ENCODE results near the gene TRIM68.

The TRIM68 gene

DNA sequence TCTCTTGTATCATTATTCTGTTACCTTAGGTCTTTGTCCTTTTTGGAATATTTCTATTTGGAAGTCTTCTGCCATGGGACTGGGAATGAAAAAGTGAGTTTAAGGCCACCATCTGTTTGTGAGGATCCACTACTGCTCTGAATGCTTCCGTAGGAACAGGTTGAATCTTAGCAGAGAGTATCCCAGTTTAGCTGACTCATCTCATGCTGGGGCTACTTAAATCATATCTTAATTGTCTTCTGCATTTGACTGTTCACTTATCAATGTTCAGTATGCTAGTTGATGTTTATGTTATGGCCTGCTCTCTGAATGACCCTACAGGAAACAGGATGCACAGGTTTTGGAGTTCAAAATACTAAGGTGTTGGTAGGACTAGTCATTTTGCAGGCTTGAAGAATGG lies 27.9 kb downstream of the TRIM68 start:
- Histone ChIP-seq H3K9ac (ENCODE audit: low read length) (no peak overlapping the region), H3K27me3 (ENCODE audit: control insufficient read depth, insufficient read depth, low read length) (no peaks in the 10 kb centered on the region), H3K27ac (ENCODE audit: low read depth, low read length) (no peak overlapping the region), H3K4me1 (ENCODE audit: control insufficient read depth, insufficient read depth, low read length) (no peaks in the 10 kb centered on the region), H3K36me3 (ENCODE audit: control insufficient read depth, insufficient read depth, low read length) (no peaks in the 10 kb centered on the region), H3K4me3 (ENCODE audit: low read length) (no peak overlapping the region)

- no peaks in the 10 kb centered on the region for H3K4me1 ChIP-seq (ENCODE audit: control insufficient read depth, insufficient read depth, low read length)
- no peaks in the 10 kb centered on the region for H3K27me3 ChIP-seq (ENCODE audit: control insufficient read depth, insufficient read depth, low read length)
- no peak overlapping the region for H3K9ac ChIP-seq (ENCODE audit: low read length)
- no peak overlapping the region for H3K27ac ChIP-seq (ENCODE audit: low read depth, low read length)
- no peak overlapping the region for H3K4me3 ChIP-seq (ENCODE audit: low read length)
- H3K36me3 ChIP-seq (ENCODE audit: control insufficient read depth, insufficient read depth, low read length): no peaks in the 10 kb centered on the region
Measured at GRCh38 chr11:4578624-4579023, 29.4 kb downstream of the TRIM68 start.

DNA sequence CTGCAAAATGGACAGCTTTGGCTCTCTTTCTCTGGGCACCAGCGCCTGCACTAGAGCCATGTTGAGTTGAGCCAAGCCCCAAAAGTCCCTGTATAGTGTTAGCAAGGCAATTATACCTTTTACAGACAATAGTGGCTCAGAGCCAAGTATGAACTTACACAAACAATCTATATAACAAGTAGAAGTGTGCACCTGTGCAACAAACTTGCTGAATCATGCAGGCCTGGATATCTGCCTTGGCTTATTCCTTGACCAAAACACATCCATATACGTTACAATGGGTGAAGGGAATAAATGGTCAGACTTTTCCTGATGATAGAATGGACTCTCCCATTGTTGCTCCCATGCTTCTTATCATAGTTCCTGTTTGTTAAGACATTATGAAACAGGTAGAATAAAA lies 30.3 kb downstream of the TRIM68 start:
- no peak overlapping the region for H3K4me3 ChIP-seq (ENCODE audit: low read length)
- no peak overlapping the region for H3K27ac ChIP-seq (ENCODE audit: low read depth, low read length)
- no peaks in the 10 kb centered on the region for H3K4me1 ChIP-seq (ENCODE audit: control insufficient read depth, insufficient read depth, low read length)
- H3K36me3 ChIP-seq (ENCODE audit: control insufficient read depth, insufficient read depth, low read length): no peaks in the 10 kb centered on the region
- H3K9ac ChIP-seq (ENCODE audit: low read length): no peak overlapping the region
- no peaks in the 10 kb centered on the region for H3K27me3 ChIP-seq (ENCODE audit: control insufficient read depth, insufficient read depth, low read length)

DNA sequence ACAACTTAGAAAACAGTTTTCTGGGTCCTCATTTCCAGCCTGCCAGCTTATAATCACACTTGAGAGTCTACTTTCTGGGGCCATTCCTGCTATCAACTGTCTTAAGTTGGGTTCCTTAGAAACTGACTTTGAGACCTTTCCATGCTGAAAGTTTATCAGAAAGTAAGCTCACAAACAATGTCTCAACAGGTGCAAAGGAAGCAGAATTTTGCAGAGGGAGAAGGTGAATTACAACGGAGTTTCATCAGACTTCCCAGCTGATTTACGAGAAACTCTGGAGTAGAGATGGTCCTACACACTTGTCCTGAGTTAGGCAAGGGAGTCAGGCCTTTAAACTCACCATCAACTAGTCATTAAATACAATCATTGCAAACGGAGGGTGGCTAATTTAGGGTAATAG lies 31.2 kb downstream of the TRIM68 start:
- no peak overlapping the region for H3K27ac ChIP-seq (ENCODE audit: low read depth, low read length)
- H3K9ac ChIP-seq (ENCODE audit: low read length): no peak overlapping the region
- H3K27me3 ChIP-seq (ENCODE audit: control insufficient read depth, insufficient read depth, low read length): no peaks in the 10 kb centered on the region
- H3K4me1 ChIP-seq (ENCODE audit: control insufficient read depth, insufficient read depth, low read length): no peaks in the 10 kb centered on the region
- no peak overlapping the region for H3K4me3 ChIP-seq (ENCODE audit: low read length)
- H3K36me3 ChIP-seq (ENCODE audit: control insufficient read depth, insufficient read depth, low read length): no peaks in the 10 kb centered on the region

DNA sequence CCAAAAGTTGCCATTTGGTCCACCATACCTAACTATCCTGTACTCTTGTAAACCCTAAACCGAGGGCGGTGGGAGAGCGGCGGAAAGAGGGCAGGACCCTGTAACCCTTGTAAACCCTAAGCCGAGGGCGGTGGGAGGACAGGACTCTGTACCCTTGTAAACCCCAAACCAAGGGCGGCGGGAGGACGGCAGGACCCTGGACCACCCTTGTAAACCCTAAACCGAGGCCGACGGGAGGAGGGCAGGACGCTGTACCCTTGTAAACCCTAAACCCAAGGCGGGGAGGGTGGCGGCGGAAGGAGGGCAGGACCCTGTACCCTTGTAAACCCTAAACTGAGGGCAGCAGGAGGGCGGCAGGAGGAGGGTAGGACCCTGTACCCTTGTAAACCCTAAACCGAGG lies 39.0 kb downstream of the TRIM68 start:
- Histone ChIP-seq H3K4me3 (ENCODE audit: low read length) (no peak overlapping the region), H3K36me3 (ENCODE audit: control insufficient read depth, insufficient read depth, low read length) (no peaks in the 10 kb centered on the region), H3K27ac (ENCODE audit: low read depth, low read length) (no peak overlapping the region), H3K4me1 (ENCODE audit: control insufficient read depth, insufficient read depth, low read length) (no peaks in the 10 kb centered on the region), H3K9ac (ENCODE audit: low read length) (no peak overlapping the region), H3K27me3 (ENCODE audit: control insufficient read depth, insufficient read depth, low read length) (no peaks in the 10 kb centered on the region)

GRCh38 chr11:4565371-4565770 lies 42.7 kb downstream of the TRIM68 start:
- H3K9ac ChIP-seq (ENCODE audit: low read length): no peak overlapping the region
- H3K36me3 ChIP-seq (ENCODE audit: control insufficient read depth, insufficient read depth, low read length): no peaks in the 10 kb centered on the region
- H3K4me1 ChIP-seq (ENCODE audit: control insufficient read depth, insufficient read depth, low read length): no peaks in the 10 kb centered on the region
- no peaks in the 10 kb centered on the region for H3K27me3 ChIP-seq (ENCODE audit: control insufficient read depth, insufficient read depth, low read length)
- H3K4me3 ChIP-seq (ENCODE audit: low read length): no peak overlapping the region
- no peak overlapping the region for H3K27ac ChIP-seq (ENCODE audit: low read depth, low read length)

- Histone ChIP-seq H3K27ac (ENCODE audit: low read depth, low read length) (no peak overlapping the region), H3K4me3 (ENCODE audit: low read length) (no peak overlapping the region), H3K9ac (ENCODE audit: low read length) (no peak overlapping the region), H3K4me1 (ENCODE audit: control insufficient read depth, insufficient read depth, low read length) (no peaks in the 10 kb centered on the region), H3K27me3 (ENCODE audit: control insufficient read depth, insufficient read depth, low read length) (no peaks in the 10 kb centered on the region), H3K36me3 (ENCODE audit: control insufficient read depth, insufficient read depth, low read length) (no peaks in the 10 kb centered on the region)
Measured at GRCh38 chr11:4560467-4560866, 47.6 kb downstream of the TRIM68 start.

DNA sequence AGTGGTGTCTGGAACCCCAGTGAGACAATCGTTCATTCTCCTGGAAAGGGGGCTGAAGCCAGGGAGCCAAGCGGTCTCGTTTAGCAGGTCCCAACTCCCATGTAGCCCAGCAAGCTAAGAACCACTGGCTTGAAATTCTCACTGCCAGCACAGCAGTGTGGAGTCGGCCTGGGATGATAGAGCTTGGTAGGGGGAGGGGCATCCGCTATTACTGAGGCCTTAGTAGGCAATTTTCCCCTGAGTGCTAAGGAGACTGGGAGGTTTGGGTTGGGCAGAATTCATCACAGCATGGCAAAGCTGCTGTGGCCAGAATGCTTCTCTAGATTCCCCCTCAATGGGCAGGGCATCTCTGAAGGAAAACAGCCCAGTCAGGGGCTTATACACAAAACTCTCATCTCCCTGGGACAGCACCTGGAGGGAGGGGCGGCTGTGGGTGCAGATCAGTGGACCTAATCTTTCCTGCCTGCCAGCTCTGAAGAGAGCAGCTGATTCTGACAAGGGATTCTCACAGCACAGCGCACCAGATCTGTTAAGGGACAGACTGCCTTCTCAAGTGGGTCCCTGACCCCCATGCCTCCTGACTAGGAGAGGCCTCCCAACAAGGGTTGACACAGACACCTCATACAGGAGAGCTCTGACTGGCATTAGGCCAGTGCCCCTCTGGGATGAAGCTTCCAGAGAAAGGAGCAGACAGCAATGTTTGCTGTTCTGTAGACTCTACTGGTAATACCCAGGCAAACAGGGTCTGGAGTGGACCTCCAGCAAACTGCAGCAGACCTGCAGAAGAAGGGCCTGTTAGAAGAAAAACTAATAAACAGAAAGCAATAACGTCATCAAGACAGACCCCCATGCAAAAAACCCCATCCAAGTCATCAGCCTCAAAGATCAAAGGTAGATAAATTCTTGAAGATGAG lies 48.2 kb downstream of the TRIM68 start:
- Histone ChIP-seq H3K27ac (ENCODE audit: low read depth, low read length) (no peak overlapping the region), H3K36me3 (ENCODE audit: control insufficient read depth, insufficient read depth, low read length) (no peaks in the 10 kb centered on the region), H3K9ac (ENCODE audit: low read length) (no peak overlapping the region), H3K27me3 (ENCODE audit: control insufficient read depth, insufficient read depth, low read length) (no peaks in the 10 kb centered on the region), H3K4me1 (ENCODE audit: control insufficient read depth, insufficient read depth, low read length) (no peaks in the 10 kb centered on the region), H3K4me3 (ENCODE audit: low read length) (no peak overlapping the region)

DNA sequence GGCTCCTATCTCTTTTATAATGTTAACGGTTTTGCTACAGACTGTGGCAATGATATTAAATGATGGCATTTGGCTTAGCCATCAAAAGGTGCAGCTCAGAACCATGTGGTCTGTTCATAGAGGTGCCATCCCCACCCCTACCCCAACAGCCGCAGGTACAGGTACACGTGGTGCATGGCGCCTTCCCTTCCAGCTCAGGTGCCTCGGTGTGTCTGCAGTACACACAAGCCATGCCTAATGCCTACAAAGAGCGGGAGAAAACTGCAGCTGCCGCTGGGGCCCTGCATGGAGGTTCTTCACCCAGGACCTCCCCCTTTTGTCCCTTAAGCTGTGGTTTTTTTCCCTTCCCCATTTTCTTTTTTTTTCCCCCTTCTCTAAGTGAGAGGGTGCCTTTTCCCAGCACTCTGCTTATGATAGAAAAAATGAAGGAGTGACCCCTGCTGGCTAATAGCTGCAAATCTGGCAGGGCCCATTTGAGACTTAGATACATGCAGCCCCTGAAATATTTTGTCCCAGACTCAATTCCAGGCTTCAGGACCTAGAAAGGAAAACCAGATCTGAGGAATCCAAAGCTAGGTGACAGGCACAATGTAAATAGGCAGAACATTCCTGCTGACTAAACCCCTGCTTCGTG lies 56.6 kb downstream of the TRIM68 start:
- H3K4me3 ChIP-seq (ENCODE audit: low read length): no peak overlapping the region
- H3K4me1 ChIP-seq (ENCODE audit: control insufficient read depth, insufficient read depth, low read length): no peaks in the 10 kb centered on the region
- no peak overlapping the region for H3K9ac ChIP-seq (ENCODE audit: low read length)
- H3K36me3 ChIP-seq (ENCODE audit: control insufficient read depth, insufficient read depth, low read length): no peaks in the 10 kb centered on the region
- no peaks in the 10 kb centered on the region for H3K27me3 ChIP-seq (ENCODE audit: control insufficient read depth, insufficient read depth, low read length)
- no peak overlapping the region for H3K27ac ChIP-seq (ENCODE audit: low read depth, low read length)
